C4-2B (cell line): ENCODE data around the gene BCAP29.

Experiments
- ZFX ChIP-seq: fragments of 450-650 bp; IDR thresholded peaks from 2 replicates; pipeline ENCODE4 v1.6.1; 2017
- TF ChIP-seq, protein P1 (sequence below): fragments of 450-650 bp; conservative IDR thresholded peaks from 2 replicates; pipeline ENCODE4 v1.5.1; 2017; ENCODE audit warnings: mild to moderate bottlenecking

DNA sequence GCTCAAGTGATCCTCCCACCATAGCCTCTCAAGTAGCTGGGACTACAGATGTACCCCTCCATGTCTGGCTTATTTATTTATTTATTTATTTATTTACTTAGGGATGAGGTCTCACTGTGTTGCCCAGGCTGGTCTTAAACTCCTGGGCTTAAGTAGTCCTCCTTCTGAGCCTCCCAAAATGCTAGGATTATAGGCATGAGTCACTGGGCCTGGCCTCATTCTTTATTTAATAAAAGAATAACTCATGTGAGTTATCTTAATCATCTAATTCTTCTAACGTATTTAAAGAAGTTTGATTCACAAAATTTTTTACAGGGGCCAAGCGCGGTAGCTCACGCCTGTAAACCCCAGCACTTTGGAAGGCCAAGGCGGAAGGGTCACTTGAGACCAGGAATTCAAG, 72.6 kb downstream of the BCAP29 start:
- TF ChIP-seq, protein P1, sequence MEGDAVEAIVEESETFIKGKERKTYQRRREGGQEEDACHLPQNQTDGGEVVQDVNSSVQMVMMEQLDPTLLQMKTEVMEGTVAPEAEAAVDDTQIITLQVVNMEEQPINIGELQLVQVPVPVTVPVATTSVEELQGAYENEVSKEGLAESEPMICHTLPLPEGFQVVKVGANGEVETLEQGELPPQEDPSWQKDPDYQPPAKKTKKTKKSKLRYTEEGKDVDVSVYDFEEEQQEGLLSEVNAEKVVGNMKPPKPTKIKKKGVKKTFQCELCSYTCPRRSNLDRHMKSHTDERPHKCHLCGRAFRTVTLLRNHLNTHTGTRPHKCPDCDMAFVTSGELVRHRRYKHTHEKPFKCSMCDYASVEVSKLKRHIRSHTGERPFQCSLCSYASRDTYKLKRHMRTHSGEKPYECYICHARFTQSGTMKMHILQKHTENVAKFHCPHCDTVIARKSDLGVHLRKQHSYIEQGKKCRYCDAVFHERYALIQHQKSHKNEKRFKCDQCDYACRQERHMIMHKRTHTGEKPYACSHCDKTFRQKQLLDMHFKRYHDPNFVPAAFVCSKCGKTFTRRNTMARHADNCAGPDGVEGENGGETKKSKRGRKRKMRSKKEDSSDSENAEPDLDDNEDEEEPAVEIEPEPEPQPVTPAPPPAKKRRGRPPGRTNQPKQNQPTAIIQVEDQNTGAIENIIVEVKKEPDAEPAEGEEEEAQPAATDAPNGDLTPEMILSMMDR: no peak
- TF ChIP-seq ZFX: no peak
